Vagina (tissue), 2 donors: ENCODE measurements around the gene GDA. TPM values are rescaled to one million over a fixed set of nuclear protein-coding genes. Genes with fewer than 3 reads are reported as not detected.

Source experiments
- DNase-seq, 2 donors: peaks; one replicate each; pipeline ENCODE4 v3.0.0-alpha.2; 2017; ENCODE audit errors: extremely low spot score in 2 of 2
- H3K27ac ChIP-seq: fragments of 200-600 bp; sonication (generic); one replicate; pipeline ENCODE4 v1.5.1; 2019
- H3K27me3 ChIP-seq: fragments of 200-600 bp; sonication (generic); one replicate; pipeline ENCODE4 v1.5.1; 2019
- H3K36me3 ChIP-seq, 2 donors: fragments of 200-600 bp; sonication (generic); one replicate each; pipeline ENCODE4 v1.5.1; 2017 to 2019
- H3K4me1 ChIP-seq: fragments of 200-600 bp; sonication (generic); one replicate; pipeline ENCODE4 v1.5.1; 2019
- H3K4me3 ChIP-seq, 2 donors: fragments of 200-600 bp; sonication (generic); 1 replicate in 1 of 2; 2 replicates in 1 of 2; pipeline ENCODE4 v1.5.1; 2016 to 2019
- H3K9me3 ChIP-seq: fragments of 200-600 bp; sonication (generic); one replicate; pipeline ENCODE4 v1.5.1; 2019
- POLR2A ChIP-seq, 2 donors: fragments of 450-650 bp; IDR thresholded peaks; one replicate each; pipeline ENCODE4 v1.6.1; 2017; ENCODE audit warnings: antibody characterized with exemption in 2 of 2, mild to moderate bottlenecking in 2 of 2, moderate library complexity in 2 of 2
- POLR2AphosphoS5 ChIP-seq, 2 donors: sonication (generic); formaldehyde crosslinking; IDR thresholded peaks; one replicate each; pipeline ENCODE4 v1.9.0; 2017; ENCODE audit warnings: antibody characterized with exemption in 2 of 2, mild to moderate bottlenecking in 2 of 2, low read depth in 1 of 2; ENCODE audit not compliant: insufficient read depth in 1 of 2
- intact Hi-C: fragments of 100-400 bp; cut with DNase I; formaldehyde crosslinking; loops from one replicate; pipeline ENCODE4 v1.15.1; 2023
- total RNA-seq: library from RNA; depleted of rRNA; stranded (reverse); fragments of >200 nt; gene quantifications from one replicate; pipeline ENCODE4 v1.2.3, GENCODE V29; 2016
- TF ChIP-seq, protein P1 (sequence below), 3 experiments: fragments of 450-650 bp in 2 of 3; fragments of 200-600 bp in 1 of 3; sonication (generic) in 1 of 3; IDR thresholded peaks; one replicate each; pipeline ENCODE4 v1.5.1; 2017 to 2019; ENCODE audit warnings: antibody characterized with exemption in 3 of 3, mild to moderate bottlenecking in 2 of 3, moderate library complexity in 2 of 3

The GDA gene
- total RNA-seq, 1 donor from 2014 or later: not detected

DNA sequence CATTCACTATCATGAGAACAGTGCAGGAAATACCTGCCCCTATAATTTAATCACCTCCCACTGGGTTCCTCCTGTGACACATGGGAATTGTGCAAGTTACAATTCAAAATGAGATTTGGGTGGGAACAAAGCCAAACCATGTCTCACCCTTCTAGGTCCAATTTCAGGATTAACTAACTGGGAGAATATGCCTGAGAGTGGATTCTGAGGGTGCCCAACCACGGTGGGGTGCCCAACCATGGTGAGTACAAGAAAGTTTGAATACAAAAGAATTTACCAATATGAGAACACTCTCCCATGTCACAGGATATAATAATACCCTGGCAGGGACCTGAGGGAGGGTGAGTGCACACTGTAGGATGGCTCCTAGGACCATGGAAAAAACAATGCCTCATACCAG, 17.2 kb upstream of the GDA start:
- H3K4me3 ChIP-seq: no peak overlapping the region
- H3K27me3 ChIP-seq: no peaks in the 10 kb centered on the region
- no peaks in the 10 kb centered on the region for H3K4me1 ChIP-seq
- TF ChIP-seq POLR2AphosphoS5 (IDR thresholded peaks at IDR 0.05; ENCODE audit: insufficient read depth in 1 of 2, low read depth in 1 of 2) (no peak), POLR2A (IDR thresholded peaks at IDR 0.05) (no peak)
- TF ChIP-seq, protein P1, sequence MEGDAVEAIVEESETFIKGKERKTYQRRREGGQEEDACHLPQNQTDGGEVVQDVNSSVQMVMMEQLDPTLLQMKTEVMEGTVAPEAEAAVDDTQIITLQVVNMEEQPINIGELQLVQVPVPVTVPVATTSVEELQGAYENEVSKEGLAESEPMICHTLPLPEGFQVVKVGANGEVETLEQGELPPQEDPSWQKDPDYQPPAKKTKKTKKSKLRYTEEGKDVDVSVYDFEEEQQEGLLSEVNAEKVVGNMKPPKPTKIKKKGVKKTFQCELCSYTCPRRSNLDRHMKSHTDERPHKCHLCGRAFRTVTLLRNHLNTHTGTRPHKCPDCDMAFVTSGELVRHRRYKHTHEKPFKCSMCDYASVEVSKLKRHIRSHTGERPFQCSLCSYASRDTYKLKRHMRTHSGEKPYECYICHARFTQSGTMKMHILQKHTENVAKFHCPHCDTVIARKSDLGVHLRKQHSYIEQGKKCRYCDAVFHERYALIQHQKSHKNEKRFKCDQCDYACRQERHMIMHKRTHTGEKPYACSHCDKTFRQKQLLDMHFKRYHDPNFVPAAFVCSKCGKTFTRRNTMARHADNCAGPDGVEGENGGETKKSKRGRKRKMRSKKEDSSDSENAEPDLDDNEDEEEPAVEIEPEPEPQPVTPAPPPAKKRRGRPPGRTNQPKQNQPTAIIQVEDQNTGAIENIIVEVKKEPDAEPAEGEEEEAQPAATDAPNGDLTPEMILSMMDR (IDR thresholded peaks at IDR 0.05): no peak
- no peaks in the 10 kb centered on the region for H3K9me3 ChIP-seq
- no peak for DNase-seq
- H3K27ac ChIP-seq: no peak overlapping the region
- no peaks in the 10 kb centered on the region for H3K36me3 ChIP-seq
- intact Hi-C loops: no loop called here

DNA sequence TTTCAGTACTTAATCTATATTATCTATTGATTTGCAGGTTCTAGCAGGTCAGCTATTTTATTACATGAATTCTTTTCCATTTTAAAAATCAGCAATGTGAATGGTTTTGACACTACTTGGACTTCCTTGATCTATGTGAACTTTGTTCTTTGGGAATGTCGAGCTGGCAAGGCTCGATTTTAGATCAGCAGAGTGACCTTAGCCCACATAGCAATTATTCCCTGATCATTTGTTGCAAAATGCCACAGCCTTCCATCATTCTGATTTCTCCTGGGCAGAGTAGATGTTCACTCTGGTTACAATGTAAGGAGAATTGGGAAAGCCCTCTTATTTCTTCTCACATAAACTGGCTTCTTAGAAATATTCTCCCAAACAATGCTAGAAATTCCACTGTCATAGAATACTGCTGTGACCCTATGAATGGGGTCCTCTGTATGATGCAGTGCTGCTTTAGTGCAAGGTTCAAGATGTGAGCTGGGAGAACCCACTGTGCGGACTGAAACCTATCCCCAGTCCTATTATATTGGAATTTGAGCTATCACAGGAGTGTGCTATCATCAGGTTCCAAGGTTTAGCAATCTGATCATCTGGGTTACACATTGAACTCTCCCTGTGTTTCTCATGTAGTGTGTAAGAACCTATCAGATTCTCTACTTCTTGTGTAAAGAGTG, 15.7 kb upstream of the GDA start:
- Histone ChIP-seq H3K27me3 (no peaks in the 10 kb centered on the region), H3K4me1 (no peaks in the 10 kb centered on the region), H3K4me3 (no peak overlapping the region), H3K9me3 (no peaks in the 10 kb centered on the region), H3K36me3 (no peaks in the 10 kb centered on the region), H3K27ac (no peak overlapping the region)
- DNase-seq: no peak
- TF ChIP-seq POLR2AphosphoS5 (IDR thresholded peaks at IDR 0.05; ENCODE audit: insufficient read depth in 1 of 2, low read depth in 1 of 2): no peak
- intact Hi-C loops: no loop called here

DNA sequence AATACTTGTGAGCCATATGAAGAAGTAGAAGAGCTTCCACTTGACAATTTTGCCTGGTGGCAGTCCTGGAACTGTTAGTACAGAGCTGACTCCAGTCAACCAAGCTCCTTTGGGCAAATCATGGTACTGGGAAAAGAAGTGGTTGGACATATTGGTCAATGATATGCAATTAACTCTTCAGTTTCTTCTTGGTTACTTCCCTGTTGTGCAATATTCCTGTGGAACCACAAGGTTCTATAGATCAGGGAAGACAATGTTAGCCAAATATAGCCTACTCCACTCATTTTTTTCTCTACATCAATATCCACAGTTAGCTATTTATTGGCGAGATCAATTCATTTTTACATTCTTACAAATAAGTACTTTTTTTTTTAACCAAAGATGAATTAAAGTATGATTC, 14.4 kb upstream of the GDA start:
- H3K9me3 ChIP-seq: no peaks in the 10 kb centered on the region
- no peak overlapping the region for H3K4me3 ChIP-seq
- TF ChIP-seq POLR2AphosphoS5 (IDR thresholded peaks at IDR 0.05; ENCODE audit: insufficient read depth in 1 of 2, low read depth in 1 of 2) (no peak), POLR2A (IDR thresholded peaks at IDR 0.05) (no peak)
- TF ChIP-seq, protein P1 (IDR thresholded peaks at IDR 0.05): no peak
- H3K36me3 ChIP-seq: no peaks in the 10 kb centered on the region
- intact Hi-C loops: no loop called here
- no peaks in the 10 kb centered on the region for H3K27me3 ChIP-seq
- no peaks in the 10 kb centered on the region for H3K4me1 ChIP-seq
- DNase-seq: no peak
- no peak overlapping the region for H3K27ac ChIP-seq

DNA sequence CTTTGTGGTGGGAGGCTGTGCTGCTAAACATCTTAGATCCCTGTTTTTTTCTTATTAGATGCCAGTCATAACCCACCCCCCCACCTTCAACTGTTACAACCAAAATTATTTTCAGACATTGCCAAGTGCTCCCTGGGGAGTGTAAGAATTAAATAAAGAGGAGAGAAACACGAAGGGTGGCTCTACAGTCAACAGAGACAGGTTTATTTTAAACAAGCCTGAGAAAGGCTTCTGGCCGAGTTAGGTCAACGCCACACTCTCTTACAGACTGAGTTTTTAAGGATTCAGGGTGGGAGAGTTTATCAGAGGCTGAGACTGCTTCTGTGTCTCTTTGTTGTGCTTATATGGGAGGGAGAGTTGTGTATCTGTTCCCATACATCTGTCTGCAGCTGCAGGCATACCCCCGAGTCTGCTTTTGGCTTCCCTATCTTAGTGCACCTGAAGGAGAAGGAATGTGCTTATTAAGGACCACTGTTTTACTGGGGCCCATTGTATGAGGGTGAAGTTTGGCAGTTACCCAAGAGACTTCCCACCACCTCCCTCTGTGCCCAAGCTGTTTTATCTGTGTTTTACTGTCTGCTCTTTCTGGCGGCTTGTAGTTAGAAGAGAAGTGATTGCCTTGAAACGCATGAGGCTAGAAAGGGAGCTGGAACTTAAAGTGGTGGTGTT, 11.4 kb upstream of the GDA start:
- H3K4me1 ChIP-seq: no peaks in the 10 kb centered on the region
- intact Hi-C loops: no loop called here
- no peaks in the 10 kb centered on the region for H3K36me3 ChIP-seq
- no peaks in the 10 kb centered on the region for H3K27me3 ChIP-seq
- no peak overlapping the region for H3K4me3 ChIP-seq
- no peak overlapping the region for H3K27ac ChIP-seq
- TF ChIP-seq, protein P1 (IDR thresholded peaks at IDR 0.05): no peak
- TF ChIP-seq POLR2A (IDR thresholded peaks at IDR 0.05) (no peak), POLR2AphosphoS5 (IDR thresholded peaks at IDR 0.05; ENCODE audit: insufficient read depth in 1 of 2, low read depth in 1 of 2) (no peak)
- no peaks in the 10 kb centered on the region for H3K9me3 ChIP-seq
- DNase-seq: no peak

DNA sequence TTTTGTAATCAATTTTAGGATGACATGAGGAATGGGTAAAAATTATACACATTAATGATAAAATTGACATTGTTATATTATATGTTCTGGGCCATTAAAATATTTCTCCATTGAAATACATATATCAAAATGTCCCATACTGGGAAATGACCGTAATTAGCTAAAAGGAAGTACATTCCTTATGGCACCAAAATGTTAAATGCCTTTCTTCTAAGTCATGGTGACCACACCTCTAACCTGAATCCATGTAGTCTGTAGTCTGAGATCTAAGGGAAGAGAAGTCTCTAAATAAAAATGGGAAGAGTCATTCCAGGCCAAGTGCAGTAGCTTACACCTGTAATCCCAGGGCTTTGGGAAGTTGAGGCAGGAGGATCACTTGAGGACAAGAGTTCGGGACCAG, 10.0 kb upstream of the GDA start:
- Histone ChIP-seq H3K4me1 (no peaks in the 10 kb centered on the region), H3K36me3 (no peaks in the 10 kb centered on the region), H3K27me3 (no peaks in the 10 kb centered on the region), H3K4me3 (no peak overlapping the region), H3K9me3 (no peaks in the 10 kb centered on the region), H3K27ac (no peak overlapping the region)
- no peak for DNase-seq
- TF ChIP-seq, protein P1 (IDR thresholded peaks at IDR 0.05): no peak
- no peak for TF ChIP-seq POLR2A (IDR thresholded peaks at IDR 0.05)
- TF ChIP-seq POLR2AphosphoS5 (IDR thresholded peaks at IDR 0.05; ENCODE audit: insufficient read depth in 1 of 2, low read depth in 1 of 2): no peak
- intact Hi-C loops: no loop called here
